ENCODE data around the gene TRPM3. TPM values are rescaled to one million over a fixed set of nuclear protein-coding genes. Genes with fewer than 3 reads are reported as not detected.
A peak's percentile ranks its signal among the peaks of the same experiment; 100 is the strongest.

Gene TRPM3
- total RNA-seq, 2 experiments from 2014 or later, result not detected

DNA sequence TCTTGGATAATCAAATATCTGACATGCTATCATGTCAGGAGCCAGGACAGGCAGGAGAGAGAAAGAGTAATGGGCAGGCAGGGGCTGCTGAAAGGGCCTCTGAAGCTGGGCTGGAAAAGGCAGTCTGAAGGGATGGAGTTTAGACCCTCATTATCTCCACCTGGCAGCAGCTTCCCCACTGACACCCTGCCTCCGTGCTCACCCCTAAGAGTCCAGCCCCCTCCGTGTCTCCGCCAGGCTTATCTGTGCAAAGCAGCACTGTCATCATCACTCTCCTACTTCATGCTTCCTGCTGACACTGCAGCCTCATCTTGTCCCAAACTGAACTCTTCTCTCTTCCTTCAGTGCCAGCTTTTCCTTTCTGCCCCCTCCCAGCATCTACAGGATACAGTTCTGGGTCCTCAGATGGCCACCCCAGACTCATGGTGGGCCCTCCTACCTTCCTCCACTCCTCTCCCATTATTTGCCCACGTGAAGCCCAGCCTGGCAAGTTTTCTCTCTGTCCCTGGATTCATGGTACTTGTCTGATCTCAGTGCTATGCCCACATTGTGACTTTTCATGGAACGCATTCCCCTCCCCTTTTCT is 636.1 kb downstream of the TRPM3 start:
- H3K27ac Mint-ChIP-seq, result no peak overlapping the region
- TF ChIP-seq, protein P1, sequence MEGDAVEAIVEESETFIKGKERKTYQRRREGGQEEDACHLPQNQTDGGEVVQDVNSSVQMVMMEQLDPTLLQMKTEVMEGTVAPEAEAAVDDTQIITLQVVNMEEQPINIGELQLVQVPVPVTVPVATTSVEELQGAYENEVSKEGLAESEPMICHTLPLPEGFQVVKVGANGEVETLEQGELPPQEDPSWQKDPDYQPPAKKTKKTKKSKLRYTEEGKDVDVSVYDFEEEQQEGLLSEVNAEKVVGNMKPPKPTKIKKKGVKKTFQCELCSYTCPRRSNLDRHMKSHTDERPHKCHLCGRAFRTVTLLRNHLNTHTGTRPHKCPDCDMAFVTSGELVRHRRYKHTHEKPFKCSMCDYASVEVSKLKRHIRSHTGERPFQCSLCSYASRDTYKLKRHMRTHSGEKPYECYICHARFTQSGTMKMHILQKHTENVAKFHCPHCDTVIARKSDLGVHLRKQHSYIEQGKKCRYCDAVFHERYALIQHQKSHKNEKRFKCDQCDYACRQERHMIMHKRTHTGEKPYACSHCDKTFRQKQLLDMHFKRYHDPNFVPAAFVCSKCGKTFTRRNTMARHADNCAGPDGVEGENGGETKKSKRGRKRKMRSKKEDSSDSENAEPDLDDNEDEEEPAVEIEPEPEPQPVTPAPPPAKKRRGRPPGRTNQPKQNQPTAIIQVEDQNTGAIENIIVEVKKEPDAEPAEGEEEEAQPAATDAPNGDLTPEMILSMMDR (IDR thresholded peaks at IDR 0.05), result no peak
- no peaks in the 10 kb centered on the region for H3K27me3 ChIP-seq (ENCODE audit: control insufficient read depth in 1 of 2, insufficient read depth in 2 of 2, low read length in 2 of 2)
- H3K4me1 ChIP-seq (ENCODE audit: insufficient read depth, low read length), result no peaks in the 10 kb centered on the region
- no peaks in the 10 kb centered on the region for H3K36me3 ChIP-seq (ENCODE audit: insufficient read depth, low read length)
- no peak overlapping the region for H3K4me3 ChIP-seq (ENCODE audit: low read length)
- H3K9me3 Mint-ChIP-seq, result no peaks in the 10 kb centered on the region
- no peak overlapping the region for H3K27ac ChIP-seq (ENCODE audit: low read depth in 1 of 2, low read length in 2 of 2)
- CTCF ChIA-PET, result interaction anchor here (0.6 to 1.9 kb wide), 3 partner anchors 38 to 134 kb away, joined by 3 to 6 read pairs (median 4); no protein-coding TSS in a partner anchor
- DNase-seq (no peak), ATAC-seq (ENCODE audit: poor library complexity) (no peak)
- no peaks in the 10 kb centered on the region for H3K27me3 Mint-ChIP-seq
- peaks cover 12% of the 10 kb centered on the region for H3K4me1 Mint-ChIP-seq (ENCODE audit: low read depth)
- no peaks in the 10 kb centered on the region for H3K36me3 Mint-ChIP-seq (ENCODE audit: low read depth)
- intact Hi-C loops (cut with DNase I, micrococcal nuclease), result loop anchor here (2.0 to 5.0 kb wide), 7 partner anchors 65 to 148 kb away; no protein-coding TSS in a partner anchor
- no peaks in the 10 kb centered on the region for H3K9me3 ChIP-seq (ENCODE audit: control insufficient read depth in 1 of 2, insufficient read depth in 1 of 2, low read length in 2 of 2)
- POLR2A ChIA-PET, result interaction anchor here (1.0 to 2.0 kb wide), 5 partner anchors 13 to 78 kb away, joined by 3 to 16 read pairs (median 9); partner anchors contain the start of gene KLF9
- no peak overlapping the region for H3K4me3 Mint-ChIP-seq

DNA sequence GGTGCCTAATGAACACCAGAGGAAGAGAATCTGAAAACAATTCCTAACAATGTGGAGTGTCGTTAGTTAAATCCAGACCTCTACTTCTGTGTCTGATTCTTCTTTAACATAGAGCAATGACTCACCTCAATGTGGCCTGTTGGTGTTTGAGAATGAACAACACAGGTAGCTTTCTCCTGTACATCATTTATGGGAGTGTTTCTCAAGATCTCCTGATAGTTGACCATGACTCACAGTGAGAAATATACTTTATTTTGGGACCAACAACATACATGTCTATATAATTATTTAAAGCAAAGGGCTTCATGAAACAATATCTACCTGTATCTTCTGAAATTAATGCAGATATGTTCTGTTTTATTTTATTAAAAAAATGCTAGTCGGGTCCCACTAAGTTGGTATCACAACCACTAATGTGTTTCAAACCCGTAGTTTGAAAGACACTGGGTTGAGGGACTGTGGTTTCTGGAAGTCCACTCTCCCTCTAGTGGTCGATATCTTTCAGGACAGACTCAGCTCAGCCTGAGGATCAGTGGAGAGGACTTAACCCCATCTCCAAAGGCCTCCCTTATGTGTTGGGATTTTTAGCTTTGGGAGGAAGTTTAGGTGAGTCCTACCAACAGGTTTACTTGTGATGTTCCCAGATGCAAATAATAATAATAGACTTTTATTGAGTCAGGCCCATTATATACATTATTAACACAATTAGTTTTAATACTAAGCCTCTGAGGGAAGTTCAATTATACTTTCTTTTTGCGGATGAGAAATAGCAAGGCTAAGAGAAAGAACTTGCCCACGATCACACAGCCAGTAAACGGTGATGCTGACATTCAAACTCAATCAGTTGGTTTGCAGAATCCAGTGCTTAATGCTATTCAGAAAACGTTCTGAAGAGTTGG is 636.9 kb downstream of the TRPM3 start:
- Mint-ChIP-seq H3K27ac (no peak overlapping the region), H3K4me3 (no peak overlapping the region), H3K4me1 (ENCODE audit: low read depth) (peaks cover 12% of the 10 kb centered on the region), H3K9me3 (no peaks in the 10 kb centered on the region), H3K36me3 (ENCODE audit: low read depth) (no peaks in the 10 kb centered on the region), H3K27me3 (no peaks in the 10 kb centered on the region)
- no peaks in the 10 kb centered on the region for H3K4me1 ChIP-seq (ENCODE audit: insufficient read depth, low read length)
- peak; percentile 62 for ATAC-seq (ENCODE audit: poor library complexity)
- TF ChIP-seq, protein P1 (IDR thresholded peaks at IDR 0.05), result peak; percentile 77
- intact Hi-C loops (cut with DNase I, micrococcal nuclease), result loop anchor here (2.0 to 5.0 kb wide), 8 partner anchors 62 to 147 kb away; no protein-coding TSS in a partner anchor
- DNase-seq, result peak in 5 of 14 experiments; percentile 1 to 75 (median 56)
- H3K27me3 ChIP-seq (ENCODE audit: control insufficient read depth in 1 of 2, insufficient read depth in 2 of 2, low read length in 2 of 2), result no peaks in the 10 kb centered on the region
- H3K4me3 ChIP-seq (ENCODE audit: low read length), result no peak overlapping the region
- no peaks in the 10 kb centered on the region for H3K36me3 ChIP-seq (ENCODE audit: insufficient read depth, low read length)
- ChIA-PET CTCF (interaction anchor here (0.6 to 1.9 kb wide), 7 partner anchors 11 to 133 kb away, joined by 3 to 6 read pairs (median 3); no protein-coding TSS in a partner anchor), POLR2A (interaction anchor here (0.7 to 2.0 kb wide), 6 partner anchors 12 to 79 kb away, joined by 3 to 16 read pairs (median 6); partner anchors contain the start of gene KLF9)
- H3K9me3 ChIP-seq (ENCODE audit: control insufficient read depth in 1 of 2, insufficient read depth in 1 of 2, low read length in 2 of 2), result no peaks in the 10 kb centered on the region
- H3K27ac ChIP-seq (ENCODE audit: low read depth in 1 of 2, low read length in 2 of 2), result no peak overlapping the region

GRCh38 chr9:70481471-70481870 is 640.0 kb downstream of the TRPM3 start:
- H3K36me3 Mint-ChIP-seq (ENCODE audit: low read depth), result no peaks in the 10 kb centered on the region
- H3K4me3 Mint-ChIP-seq, result no peak overlapping the region
- H3K27ac Mint-ChIP-seq, result no peak overlapping the region
- no peaks in the 10 kb centered on the region for H3K36me3 ChIP-seq (ENCODE audit: insufficient read depth, low read length)
- H3K9me3 ChIP-seq (ENCODE audit: control insufficient read depth in 1 of 2, insufficient read depth in 1 of 2, low read length in 2 of 2), result no peaks in the 10 kb centered on the region
- TF ChIP-seq, protein P1 (IDR thresholded peaks at IDR 0.05), result no peak
- peaks cover 12% of the 10 kb centered on the region for H3K4me1 Mint-ChIP-seq (ENCODE audit: low read depth)
- H3K4me3 ChIP-seq (ENCODE audit: low read length), result no peak overlapping the region
- no peak for ATAC-seq (ENCODE audit: poor library complexity)
- ChIA-PET POLR2A (interaction anchor here (1.0 kb wide), 1 partner anchor 62 kb away, joined by 3 read pairs; no protein-coding TSS in a partner anchor), CTCF (no interaction called here)
- H3K4me1 ChIP-seq (ENCODE audit: insufficient read depth, low read length), result no peaks in the 10 kb centered on the region
- intact Hi-C loops (cut with DNase I, micrococcal nuclease), result loop anchor here in 1 of 2 experiments (5.0 kb wide), 1 partner anchor 59 kb away; no protein-coding TSS in a partner anchor
- no peak overlapping the region for H3K27ac ChIP-seq (ENCODE audit: low read depth in 1 of 2, low read length in 2 of 2)
- no peak for DNase-seq
- H3K27me3 ChIP-seq (ENCODE audit: control insufficient read depth in 1 of 2, insufficient read depth in 2 of 2, low read length in 2 of 2), result no peaks in the 10 kb centered on the region
- H3K27me3 Mint-ChIP-seq, result no peaks in the 10 kb centered on the region
- H3K9me3 Mint-ChIP-seq, result no peaks in the 10 kb centered on the region

Data from CD4-positive, alpha-beta T cell (primary cell).